T-helper 2 cell (primary cell): ENCODE results near the gene TMEM266.

Experiments used
- DNase-seq, 5 experiments: peaks; one replicate each; pipeline versions ENCODE4 v3.0.0 to v3.0.0-alpha.2; 2012 to 2022

The TMEM266 gene

GRCh38 chr15:76252249-76252648 is 192.5 kb downstream of the TMEM266 start:
- peak in 1 of 5 experiments; percentile 87 for DNase-seq

- DNase-seq = no peak
Measured at GRCh38 chr15:76253691-76254473, 194.1 kb downstream of the TMEM266 start.
